Activated T-cell treated with anti-CD3 and anti-CD28 coated beads, Interleukin-2, amount 50 U/mL, for 72 hours (primary cell): ENCODE data around the gene DYNC2H1. TPM values are rescaled to one million over a fixed set of nuclear protein-coding genes. Genes with fewer than 3 reads are reported as not detected.

Source experiments
- ATAC-seq, 2 donors: fragments of 150-1000 bp; cut with Tn5 transposase; replicated peaks in 1 of 2; 2 replicates each; pipeline ENCODE4 v1.10.0; 2021; ENCODE audit warnings: moderate library complexity in 2 of 2, mild to moderate bottlenecking in 1 of 2
- DNase-seq, 2 donors: peaks; one replicate each; pipeline ENCODE4 v3.0.0; 2021 to 2022; ENCODE audit warnings: mixed read lengths in 1 of 2
- H3K27ac Mint-ChIP-seq: one replicate; pipeline ENCODE4 v1.8.0; 2022; ENCODE audit warnings: mild to moderate bottlenecking, moderate library complexity, mixed read lengths
- H3K27me3 Mint-ChIP-seq: one replicate; pipeline ENCODE4 v1.8.0; 2022; ENCODE audit warnings: low read depth, mixed read lengths
- H3K36me3 Mint-ChIP-seq, 2 donors: one replicate each; pipeline ENCODE4 v1.8.0; 2022; ENCODE audit warnings: mixed read lengths in 2 of 2, mild to moderate bottlenecking in 1 of 2; ENCODE audit not compliant: insufficient read depth in 2 of 2
- H3K4me1 Mint-ChIP-seq: one replicate; pipeline ENCODE4 v1.8.0; 2022; ENCODE audit warnings: low read depth, mixed read lengths
- H3K4me3 Mint-ChIP-seq, 2 donors: one replicate each; pipeline ENCODE4 v1.8.0; 2022; ENCODE audit warnings: mild to moderate bottlenecking in 2 of 2, mixed read lengths in 2 of 2, moderate library complexity in 2 of 2
- H3K9me3 Mint-ChIP-seq, 2 donors: one replicate each; pipeline ENCODE4 v1.8.0; 2022; ENCODE audit warnings: mixed read lengths in 2 of 2
- total RNA-seq, 2 donors: library from RNA; stranded (reverse); gene quantifications; one replicate each; pipeline ENCODE4 v1.2.3, GENCODE V29; 2022

DYNC2H1 gene
- total RNA-seq, 2 donors from 2014 or later = 1.5 to 2.2 TPM

DNA sequence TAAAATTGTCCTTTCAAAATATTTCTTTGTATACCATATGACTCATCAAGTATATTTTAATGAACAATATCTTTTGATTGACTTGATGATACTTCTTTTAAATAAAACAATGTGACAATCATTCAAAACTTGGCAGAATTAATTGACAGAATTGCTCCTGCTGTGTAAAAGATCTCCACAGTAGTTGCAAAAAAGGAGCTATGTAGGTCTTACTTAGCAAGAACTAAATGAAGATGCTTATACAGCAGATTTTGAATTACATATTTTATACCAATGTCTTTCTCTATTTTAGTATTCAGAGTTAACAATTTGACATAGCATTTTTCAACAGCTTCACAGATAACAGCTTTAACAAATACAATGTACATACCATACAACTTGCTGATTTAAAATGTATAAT is 144.9 kb downstream of the DYNC2H1 start:
- no peaks in the 10 kb centered on the region for H3K27me3 Mint-ChIP-seq
- DNase-seq (no peak), ATAC-seq (no peak)
- H3K27ac Mint-ChIP-seq = no peak overlapping the region
- H3K9me3 Mint-ChIP-seq = no peaks in the 10 kb centered on the region
- no peak overlapping the region for H3K4me3 Mint-ChIP-seq
- no peaks in the 10 kb centered on the region for H3K4me1 Mint-ChIP-seq
- no peaks in the 10 kb centered on the region for H3K36me3 Mint-ChIP-seq

DNA sequence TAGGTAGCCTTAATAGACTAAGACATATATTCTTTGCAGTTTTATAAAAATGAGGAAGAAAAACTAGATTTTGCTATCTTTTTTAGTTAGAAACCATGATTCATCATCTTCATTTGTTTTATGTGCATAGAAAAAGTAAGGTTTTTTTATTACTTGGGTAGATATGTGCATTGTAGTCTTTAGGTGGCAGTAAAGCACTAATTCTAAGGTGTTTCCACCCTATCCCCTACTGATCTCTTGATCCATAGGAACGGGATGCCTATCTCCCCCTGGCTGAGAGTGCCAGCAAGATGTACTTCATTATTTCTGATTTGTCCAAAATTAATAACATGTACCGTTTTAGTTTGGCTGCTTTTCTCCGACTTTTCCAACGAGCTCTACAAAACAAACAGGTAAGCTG is 148.1 kb downstream of the DYNC2H1 start:
- no peaks in the 10 kb centered on the region for H3K27me3 Mint-ChIP-seq
- no peak overlapping the region for H3K27ac Mint-ChIP-seq
- no peaks in the 10 kb centered on the region for H3K4me1 Mint-ChIP-seq
- ATAC-seq (no peak), DNase-seq (no peak)
- no peak overlapping the region for H3K4me3 Mint-ChIP-seq
- H3K9me3 Mint-ChIP-seq = no peaks in the 10 kb centered on the region
- H3K36me3 Mint-ChIP-seq = no peaks in the 10 kb centered on the region

- no peak for ATAC-seq
- H3K4me1 Mint-ChIP-seq = no peaks in the 10 kb centered on the region
- H3K9me3 Mint-ChIP-seq = no peaks in the 10 kb centered on the region
- no peak for DNase-seq
- no peaks in the 10 kb centered on the region for H3K36me3 Mint-ChIP-seq
- no peaks in the 10 kb centered on the region for H3K27me3 Mint-ChIP-seq
- no peak overlapping the region for H3K27ac Mint-ChIP-seq
- H3K4me3 Mint-ChIP-seq = no peak overlapping the region
Measured at GRCh38 chr11:103266167-103266831, 157.1 kb downstream of the DYNC2H1 start.

DNA sequence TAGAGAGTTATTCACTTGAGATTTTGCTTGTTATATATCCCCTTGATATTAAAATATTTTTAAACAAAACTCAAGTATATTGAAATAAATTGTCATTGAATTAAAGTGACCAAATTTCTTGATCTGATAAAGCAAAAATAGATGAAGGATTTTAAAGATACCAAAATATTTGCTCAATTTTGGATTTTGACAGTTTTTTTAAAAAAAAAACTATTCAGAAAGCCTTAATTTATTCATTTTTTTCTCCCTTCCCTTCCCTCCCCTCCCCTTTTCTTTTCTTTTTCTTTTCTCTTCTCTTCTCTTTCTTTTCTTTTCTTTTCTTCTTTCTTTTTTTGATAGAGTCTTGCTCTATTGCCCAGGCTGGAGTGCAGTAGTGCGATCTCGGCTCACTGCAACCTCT is 163.7 kb downstream of the DYNC2H1 start:
- Mint-ChIP-seq H3K4me1 (no peaks in the 10 kb centered on the region), H3K9me3 (peaks cover 0 to 3% of the 10 kb centered on the region in 2 donors), H3K27ac (no peak overlapping the region), H3K27me3 (no peaks in the 10 kb centered on the region), H3K4me3 (no peak overlapping the region), H3K36me3 (no peaks in the 10 kb centered on the region)
- DNase-seq = no peak
- ATAC-seq = no peak

DNA sequence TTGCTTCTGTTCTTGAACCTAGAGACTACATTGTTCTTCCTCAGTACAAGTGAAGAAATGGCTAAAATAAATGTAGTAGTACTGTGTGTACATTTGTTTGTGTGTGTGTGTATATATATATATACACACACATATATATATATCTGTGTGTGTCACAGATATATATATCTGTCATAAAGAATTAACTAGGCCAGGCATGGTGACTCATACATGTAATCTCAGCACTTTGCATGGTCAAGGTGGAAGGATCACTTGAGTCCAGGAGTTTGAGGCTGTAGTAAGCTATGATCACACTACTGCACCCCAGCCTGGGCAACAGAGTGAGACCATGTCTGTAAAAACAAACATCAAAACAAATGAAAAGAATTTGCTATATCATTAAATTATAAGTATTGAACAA is 164.8 kb downstream of the DYNC2H1 start:
- Mint-ChIP-seq H3K27ac (no peak overlapping the region), H3K9me3 (peaks cover 0 to 3% of the 10 kb centered on the region in 2 donors), H3K4me3 (no peak overlapping the region), H3K4me1 (no peaks in the 10 kb centered on the region), H3K36me3 (no peaks in the 10 kb centered on the region), H3K27me3 (no peaks in the 10 kb centered on the region)
- DNase-seq = no peak
- no peak for ATAC-seq

DNA sequence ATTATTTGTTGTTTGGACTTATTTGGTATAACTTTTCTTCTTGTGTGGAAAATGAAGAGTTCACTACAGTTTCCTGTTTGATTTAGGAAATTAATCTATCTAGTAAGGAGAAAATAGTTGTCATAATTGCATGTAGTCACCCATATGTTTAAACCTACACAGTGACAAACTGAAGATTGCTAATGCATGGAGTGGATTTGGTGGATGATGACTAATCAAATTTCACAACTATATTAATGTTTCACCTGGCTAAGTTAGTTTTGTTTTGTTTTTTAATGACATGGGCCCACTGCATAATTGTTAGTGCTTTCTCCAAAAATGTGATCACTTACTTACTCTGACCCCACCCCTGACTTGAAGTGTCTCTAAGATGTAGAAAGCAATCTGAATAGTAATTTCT is 170.6 kb downstream of the DYNC2H1 start:
- H3K36me3 Mint-ChIP-seq = no peaks in the 10 kb centered on the region
- no peak for ATAC-seq
- no peak overlapping the region for H3K4me3 Mint-ChIP-seq
- H3K27ac Mint-ChIP-seq = no peak overlapping the region
- DNase-seq = no peak
- no peaks in the 10 kb centered on the region for H3K9me3 Mint-ChIP-seq
- H3K4me1 Mint-ChIP-seq = no peaks in the 10 kb centered on the region
- no peaks in the 10 kb centered on the region for H3K27me3 Mint-ChIP-seq

GRCh38 chr11:103281301-103281700 is 172.1 kb downstream of the DYNC2H1 start:
- Mint-ChIP-seq H3K9me3 (no peaks in the 10 kb centered on the region), H3K36me3 (no peaks in the 10 kb centered on the region), H3K27ac (no peak overlapping the region), H3K4me1 (no peaks in the 10 kb centered on the region), H3K4me3 (no peak overlapping the region), H3K27me3 (no peaks in the 10 kb centered on the region)
- DNase-seq (no peak), ATAC-seq (no peak)

- Mint-ChIP-seq H3K27ac (no peak overlapping the region), H3K4me3 (no peak overlapping the region), H3K4me1 (no peaks in the 10 kb centered on the region), H3K9me3 (no peaks in the 10 kb centered on the region), H3K36me3 (no peaks in the 10 kb centered on the region), H3K27me3 (no peaks in the 10 kb centered on the region)
- ATAC-seq (no peak), DNase-seq (no peak)
Measured at GRCh38 chr11:103284260-103284659, 175.0 kb downstream of the DYNC2H1 start.

GRCh38 chr11:103294516-103294915 is 185.3 kb downstream of the DYNC2H1 start:
- ATAC-seq (no peak), DNase-seq (no peak)
- no peaks in the 10 kb centered on the region for H3K27me3 Mint-ChIP-seq
- peaks cover 16 to 23% of the 10 kb centered on the region in 2 donors for H3K9me3 Mint-ChIP-seq
- H3K36me3 Mint-ChIP-seq = peaks cover 8 to 21% of the 10 kb centered on the region in 2 donors
- H3K4me3 Mint-ChIP-seq = no peak overlapping the region
- H3K4me1 Mint-ChIP-seq = no peaks in the 10 kb centered on the region
- no peak overlapping the region for H3K27ac Mint-ChIP-seq

DNA sequence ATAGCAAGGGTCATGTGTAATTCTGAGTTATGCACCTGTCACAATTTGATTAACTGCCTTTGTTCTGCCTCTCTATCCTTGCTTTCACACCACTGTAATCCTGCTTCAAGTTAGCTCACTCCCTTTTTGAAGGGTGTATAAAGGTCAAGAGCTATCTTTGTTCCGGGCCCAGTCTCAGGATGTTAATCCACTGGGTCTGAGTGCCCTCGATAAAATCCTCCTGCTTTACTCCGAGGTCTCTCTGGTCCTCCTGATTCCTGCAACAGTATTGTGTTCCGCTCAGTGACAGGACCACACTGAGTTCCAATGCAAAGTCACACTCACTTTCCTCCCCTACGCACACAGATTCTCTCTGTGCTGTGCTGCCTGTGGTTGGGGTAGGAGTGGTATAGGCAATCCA is 186.5 kb downstream of the DYNC2H1 start:
- Mint-ChIP-seq H3K27ac (no peak overlapping the region), H3K4me3 (no peak overlapping the region), H3K27me3 (no peaks in the 10 kb centered on the region), H3K4me1 (no peaks in the 10 kb centered on the region), H3K36me3 (peaks cover 8 to 21% of the 10 kb centered on the region in 2 donors), H3K9me3 (peaks cover 16 to 23% of the 10 kb centered on the region in 2 donors)
- no peak for DNase-seq
- ATAC-seq = no peak

- peaks cover 16 to 18% of the 10 kb centered on the region in 2 donors for H3K9me3 Mint-ChIP-seq
- ATAC-seq (no peak), DNase-seq (no peak)
- peaks cover 8 to 17% of the 10 kb centered on the region in 2 donors for H3K36me3 Mint-ChIP-seq
- H3K4me1 Mint-ChIP-seq = no peaks in the 10 kb centered on the region
- H3K4me3 Mint-ChIP-seq = no peak overlapping the region
- H3K27ac Mint-ChIP-seq = no peak overlapping the region
- H3K27me3 Mint-ChIP-seq = no peaks in the 10 kb centered on the region
Measured at GRCh38 chr11:103297900-103298299, 188.7 kb downstream of the DYNC2H1 start.

GRCh38 chr11:103315248-103315647 is 206.0 kb downstream of the DYNC2H1 start:
- H3K36me3 Mint-ChIP-seq = no peaks in the 10 kb centered on the region
- no peak for ATAC-seq
- H3K9me3 Mint-ChIP-seq = no peaks in the 10 kb centered on the region
- no peak for DNase-seq
- H3K27ac Mint-ChIP-seq = peak overlapping the region; percentile 48
- no peaks in the 10 kb centered on the region for H3K27me3 Mint-ChIP-seq
- H3K4me1 Mint-ChIP-seq = no peaks in the 10 kb centered on the region
- no peak overlapping the region for H3K4me3 Mint-ChIP-seq

DNA sequence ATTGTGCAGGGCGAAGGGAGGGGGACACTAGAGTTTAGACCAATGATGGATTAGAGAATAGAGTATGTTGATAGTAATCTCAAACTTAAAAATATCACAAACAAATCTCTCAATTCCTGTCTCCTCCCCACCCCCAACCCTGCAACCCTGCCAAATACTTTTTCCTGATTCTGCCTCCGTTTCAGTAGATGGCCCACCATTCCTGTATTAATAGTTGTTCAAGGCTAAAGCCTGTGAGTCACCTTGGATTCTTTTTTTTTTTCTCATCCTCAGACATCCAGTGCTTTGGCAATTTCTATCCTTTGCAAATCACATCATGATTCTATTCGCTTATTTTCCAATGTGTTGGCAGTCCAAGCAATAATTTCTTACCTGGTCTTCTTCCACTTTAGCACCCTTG is 207.9 kb downstream of the DYNC2H1 start:
- DNase-seq (no peak), ATAC-seq (no peak)
- H3K36me3 Mint-ChIP-seq = no peaks in the 10 kb centered on the region
- no peaks in the 10 kb centered on the region for H3K27me3 Mint-ChIP-seq
- no peaks in the 10 kb centered on the region for H3K9me3 Mint-ChIP-seq
- no peak overlapping the region for H3K4me3 Mint-ChIP-seq
- no peaks in the 10 kb centered on the region for H3K4me1 Mint-ChIP-seq
- H3K27ac Mint-ChIP-seq = no peak overlapping the region

- DNase-seq (no peak), ATAC-seq (no peak)
- no peak overlapping the region for H3K4me3 Mint-ChIP-seq
- H3K27me3 Mint-ChIP-seq = no peaks in the 10 kb centered on the region
- no peak overlapping the region for H3K27ac Mint-ChIP-seq
- H3K9me3 Mint-ChIP-seq = no peaks in the 10 kb centered on the region
- no peaks in the 10 kb centered on the region for H3K36me3 Mint-ChIP-seq
- H3K4me1 Mint-ChIP-seq = peaks cover 5% of the 10 kb centered on the region
Measured at GRCh38 chr11:103322821-103323220, 213.6 kb downstream of the DYNC2H1 start.
